Sigmoid colon (tissue), 4 donors: ENCODE results near the gene PLEKHA7.

Experiments used
- CTCF ChIP-seq, 4 experiments: fragments of 450-650 bp in 3 of 4; fragments of 200-600 bp in 1 of 4; IDR thresholded peaks; one replicate each; pipeline ENCODE4 v1.5.1; 2016 to 2019; ENCODE audit warnings: antibody characterized with exemption in 4 of 4, mild to moderate bottlenecking in 3 of 4, moderate library complexity in 2 of 4
- EP300 ChIP-seq, 4 donors: sonication (generic); formaldehyde crosslinking; IDR thresholded peaks; one replicate each; pipeline ENCODE4 v1.6.1; 2017; ENCODE audit warnings: antibody characterized with exemption in 4 of 4
- POLR2A ChIP-seq, 2 donors: fragments of 450-650 bp; IDR thresholded peaks; one replicate each; pipeline ENCODE4 v1.6.1; 2016; ENCODE audit warnings: antibody characterized with exemption in 2 of 2, mild to moderate bottlenecking in 2 of 2, moderate library complexity in 2 of 2
- POLR2AphosphoS5 ChIP-seq, 4 donors: sonication (generic); formaldehyde crosslinking; IDR thresholded peaks; one replicate each; pipeline ENCODE4 v1.6.1; 2017; ENCODE audit warnings: antibody characterized with exemption in 4 of 4

GRCh38 chr11:16769386-16769785 lies 244.8 kb downstream of the PLEKHA7 start:
- TF ChIP-seq CTCF (IDR thresholded peaks at IDR 0.05) (no peak), POLR2A (IDR thresholded peaks at IDR 0.05) (no peak), EP300 (IDR thresholded peaks at IDR 0.05) (no peak), POLR2AphosphoS5 (IDR thresholded peaks at IDR 0.05) (no peak)
